ENCODE results near the gene SORT1.

The SORT1 gene

GRCh38 chr1:109279615-109280278 is 118.0 kb downstream of the SORT1 start:
- Histone ChIP-seq H3K4me1 (ENCODE audit: control insufficient read depth, insufficient read depth, low read length) (peaks cover 28% of the 10 kb centered on the region), H3K4me3 (ENCODE audit: low read length) (no peak overlapping the region), H3K9ac (ENCODE audit: low read length) (no peak overlapping the region), H3K36me3 (ENCODE audit: control insufficient read depth, insufficient read depth, low read length, severe bottlenecking) (no peaks in the 10 kb centered on the region), H3K9me3 (ENCODE audit: control insufficient read depth, low read length) (no peaks in the 10 kb centered on the region), H3K27me3 (replicated peaks; ENCODE audit: control insufficient read depth, insufficient read depth, low read length) (no peaks in the 10 kb centered on the region)
- no peak for DNase-seq (ENCODE audit: low read depth)

DNA sequence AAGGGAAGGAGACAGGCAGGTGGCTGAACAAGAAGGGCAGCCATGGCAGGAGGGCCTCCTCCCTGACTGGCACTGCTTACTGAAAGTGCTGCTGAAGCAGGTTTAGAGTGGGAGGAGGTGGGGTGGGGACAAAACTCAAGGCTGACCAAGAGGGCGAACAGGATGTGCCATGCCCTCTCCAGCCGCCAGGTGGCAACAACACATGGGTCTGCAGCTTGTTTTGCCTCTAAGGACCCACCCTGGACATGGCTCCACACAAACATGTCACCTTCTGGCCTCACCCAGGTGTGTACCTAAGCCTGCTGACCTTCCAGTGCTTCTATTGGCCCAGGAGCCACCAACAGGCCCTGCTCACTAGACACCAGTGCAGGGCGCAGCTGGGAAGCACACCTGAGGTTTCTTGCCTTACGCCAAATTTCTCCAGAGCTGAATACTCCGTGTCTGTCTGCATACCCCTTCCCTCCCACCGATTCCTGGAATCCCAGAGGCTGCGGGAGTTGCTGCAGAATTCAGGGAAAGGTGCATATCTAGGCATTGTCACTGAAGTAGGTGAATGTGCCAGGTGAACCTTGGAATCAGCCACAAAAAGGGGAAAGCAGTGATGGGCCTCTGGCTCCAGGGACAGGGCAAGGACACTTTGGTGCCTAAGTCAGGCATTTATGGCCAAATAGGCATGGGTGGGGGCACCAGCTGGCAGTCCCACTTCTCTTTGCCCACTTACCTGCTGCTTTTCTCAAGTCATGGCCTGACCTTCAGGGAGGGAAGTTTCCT is 120.1 kb downstream of the SORT1 start:
- Histone ChIP-seq H3K9ac (ENCODE audit: low read length) (no peak overlapping the region), H3K36me3 (ENCODE audit: control insufficient read depth, insufficient read depth, low read length, severe bottlenecking) (no peaks in the 10 kb centered on the region), H3K4me3 (ENCODE audit: low read length) (no peak overlapping the region), H3K4me1 (ENCODE audit: control insufficient read depth, insufficient read depth, low read length) (peaks cover 26% of the 10 kb centered on the region), H3K27me3 (replicated peaks; ENCODE audit: control insufficient read depth, insufficient read depth, low read length) (no peaks in the 10 kb centered on the region), H3K9me3 (ENCODE audit: control insufficient read depth, low read length) (no peaks in the 10 kb centered on the region)
- DNase-seq (ENCODE audit: low read depth), result peak; percentile 78

DNA sequence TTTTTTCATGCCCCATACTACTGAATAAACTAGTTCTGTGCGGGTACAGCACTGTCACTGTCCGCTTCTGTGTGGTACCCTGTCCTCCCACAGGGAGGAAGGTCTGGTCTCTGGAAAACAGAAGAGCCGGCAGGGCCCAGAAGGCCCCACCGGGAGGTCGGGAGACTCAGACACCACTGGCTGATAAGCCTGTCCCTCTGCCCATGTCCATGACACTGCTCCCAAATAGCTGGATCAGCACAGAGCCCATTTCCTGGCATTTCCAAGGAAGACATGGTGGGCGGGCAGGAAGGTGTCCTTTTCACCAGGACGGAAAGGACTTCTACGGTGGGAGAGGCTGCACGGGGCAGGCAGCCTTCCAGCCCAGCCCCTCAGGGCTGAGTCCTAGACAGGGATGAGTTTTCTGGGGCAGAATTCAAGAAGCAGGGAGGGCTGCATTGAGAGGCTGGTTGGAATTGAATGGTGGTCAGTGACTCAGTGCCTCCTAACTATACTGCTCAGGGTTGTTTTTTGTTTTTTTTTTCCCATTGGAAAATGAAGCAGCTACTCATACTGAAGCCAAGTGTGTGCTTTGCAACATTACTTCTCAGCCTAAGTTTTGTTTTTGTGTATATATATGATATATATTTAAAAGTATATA is 121.9 kb downstream of the SORT1 start:
- H3K4me3 ChIP-seq (ENCODE audit: low read length), result no peak overlapping the region
- no peaks in the 10 kb centered on the region for H3K36me3 ChIP-seq (ENCODE audit: control insufficient read depth, insufficient read depth, low read length, severe bottlenecking)
- no peaks in the 10 kb centered on the region for H3K9me3 ChIP-seq (ENCODE audit: control insufficient read depth, low read length)
- H3K9ac ChIP-seq (ENCODE audit: low read length), result no peak overlapping the region
- H3K4me1 ChIP-seq (ENCODE audit: control insufficient read depth, insufficient read depth, low read length), result peaks cover 13% of the 10 kb centered on the region
- DNase-seq (ENCODE audit: low read depth), result peak; percentile 25
- H3K27me3 ChIP-seq (replicated peaks; ENCODE audit: control insufficient read depth, insufficient read depth, low read length), result no peaks in the 10 kb centered on the region

- no peaks in the 10 kb centered on the region for H3K27me3 ChIP-seq (replicated peaks; ENCODE audit: control insufficient read depth, insufficient read depth, low read length)
- peaks cover 13% of the 10 kb centered on the region for H3K4me1 ChIP-seq (ENCODE audit: control insufficient read depth, insufficient read depth, low read length)
- peak; percentile 69 for DNase-seq (ENCODE audit: low read depth)
- H3K4me3 ChIP-seq (ENCODE audit: low read length), result no peak overlapping the region
- no peaks in the 10 kb centered on the region for H3K36me3 ChIP-seq (ENCODE audit: control insufficient read depth, insufficient read depth, low read length, severe bottlenecking)
- no peak overlapping the region for H3K9ac ChIP-seq (ENCODE audit: low read length)
- H3K9me3 ChIP-seq (ENCODE audit: control insufficient read depth, low read length), result no peaks in the 10 kb centered on the region
Observed at GRCh38 chr1:109274533-109275476, 122.9 kb downstream of the SORT1 start.

GRCh38 chr1:109273570-109274288 is 124.0 kb downstream of the SORT1 start:
- Histone ChIP-seq H3K9me3 (ENCODE audit: control insufficient read depth, low read length) (no peaks in the 10 kb centered on the region), H3K4me3 (ENCODE audit: low read length) (no peak overlapping the region), H3K4me1 (ENCODE audit: control insufficient read depth, insufficient read depth, low read length) (peaks cover 13% of the 10 kb centered on the region), H3K36me3 (ENCODE audit: control insufficient read depth, insufficient read depth, low read length, severe bottlenecking) (no peaks in the 10 kb centered on the region), H3K27me3 (replicated peaks; ENCODE audit: control insufficient read depth, insufficient read depth, low read length) (no peaks in the 10 kb centered on the region), H3K9ac (ENCODE audit: low read length) (no peak overlapping the region)
- DNase-seq (ENCODE audit: low read depth), result no peak

DNA sequence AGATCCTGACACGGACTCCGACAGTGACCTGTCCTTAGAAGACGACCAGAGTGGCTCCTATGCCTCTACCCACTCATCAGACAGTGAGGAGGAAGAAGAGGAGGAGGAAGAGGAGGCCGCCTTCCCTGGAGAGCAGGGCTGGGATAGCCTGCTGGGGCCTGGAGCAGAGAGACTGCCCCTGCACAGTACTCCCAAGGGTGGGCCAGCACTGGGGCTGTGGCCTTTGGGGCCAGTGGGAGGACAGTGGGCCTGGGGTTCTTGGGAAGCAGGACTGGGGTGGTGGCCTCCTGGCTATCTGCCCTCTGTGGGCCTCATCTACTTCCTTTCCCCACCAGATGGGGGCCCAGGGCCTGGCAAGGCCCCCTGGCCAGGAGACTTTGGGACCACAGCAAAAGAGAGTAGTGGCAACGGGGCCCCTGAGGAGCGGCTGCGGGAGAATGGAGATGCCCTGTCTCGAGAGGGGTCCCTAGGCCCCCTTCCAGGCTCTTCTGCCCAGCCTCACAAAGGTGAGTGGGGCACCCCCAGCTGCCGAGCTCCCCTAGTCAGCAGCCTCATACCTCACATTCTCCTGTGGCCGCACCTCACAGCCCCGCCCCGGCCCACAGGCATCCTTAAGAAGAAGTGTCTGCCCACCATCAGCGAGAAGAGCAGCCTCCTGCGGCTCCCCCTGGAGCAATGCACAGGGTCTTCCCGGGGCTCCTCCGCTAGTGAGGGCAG is 124.7 kb downstream of the SORT1 start:
- Histone ChIP-seq H3K4me1 (ENCODE audit: control insufficient read depth, insufficient read depth, low read length) (peaks cover 13% of the 10 kb centered on the region), H3K9me3 (ENCODE audit: control insufficient read depth, low read length) (no peaks in the 10 kb centered on the region), H3K4me3 (ENCODE audit: low read length) (no peak overlapping the region), H3K36me3 (ENCODE audit: control insufficient read depth, insufficient read depth, low read length, severe bottlenecking) (no peaks in the 10 kb centered on the region), H3K9ac (ENCODE audit: low read length) (no peak overlapping the region), H3K27me3 (replicated peaks; ENCODE audit: control insufficient read depth, insufficient read depth, low read length) (no peaks in the 10 kb centered on the region)
- DNase-seq (ENCODE audit: low read depth), result no peak

DNA sequence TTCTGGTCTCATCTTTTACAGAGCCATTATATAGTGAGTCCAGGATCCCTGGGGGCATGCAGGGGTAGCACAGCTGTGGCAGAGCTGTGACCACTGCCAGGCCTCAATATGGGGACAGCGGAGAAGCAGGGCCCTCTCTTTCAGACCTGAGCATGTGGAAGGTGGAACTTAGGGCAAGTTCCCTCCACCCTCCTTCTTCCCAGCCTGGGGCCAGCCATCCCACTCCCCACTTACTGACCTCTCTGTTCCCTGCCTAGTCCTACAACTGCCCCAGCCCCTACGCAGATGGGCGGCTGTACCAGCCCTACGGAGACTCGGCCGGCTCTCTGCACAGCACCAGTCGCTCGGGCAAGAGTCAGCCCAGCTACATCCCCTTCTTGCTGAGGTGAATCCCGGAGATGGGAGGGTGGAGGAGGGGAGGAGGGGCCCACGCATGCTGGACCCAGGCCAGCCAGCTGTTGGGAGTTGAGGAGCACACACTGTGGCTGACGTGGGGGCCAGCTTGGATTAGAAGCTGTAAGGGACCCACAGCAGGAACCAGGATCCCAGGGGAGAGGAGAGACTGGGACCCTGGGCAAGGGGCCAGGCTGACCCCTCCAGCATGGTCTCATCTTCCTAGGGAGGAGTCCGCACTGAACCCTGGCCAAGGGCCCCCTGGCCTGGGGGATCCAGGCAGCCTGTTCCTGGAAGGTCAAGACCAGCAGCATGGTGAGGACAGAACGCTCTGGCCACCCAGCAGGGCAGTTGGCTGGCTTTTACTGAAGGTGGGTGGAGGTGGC is 125.5 kb downstream of the SORT1 start:
- Histone ChIP-seq H3K27me3 (replicated peaks; ENCODE audit: control insufficient read depth, insufficient read depth, low read length) (no peaks in the 10 kb centered on the region), H3K36me3 (ENCODE audit: control insufficient read depth, insufficient read depth, low read length, severe bottlenecking) (no peaks in the 10 kb centered on the region), H3K4me3 (ENCODE audit: low read length) (no peak overlapping the region), H3K9me3 (ENCODE audit: control insufficient read depth, low read length) (no peaks in the 10 kb centered on the region), H3K4me1 (ENCODE audit: control insufficient read depth, insufficient read depth, low read length) (peaks cover 11% of the 10 kb centered on the region), H3K9ac (ENCODE audit: low read length) (no peak overlapping the region)
- DNase-seq (ENCODE audit: low read depth), result no peak

DNA sequence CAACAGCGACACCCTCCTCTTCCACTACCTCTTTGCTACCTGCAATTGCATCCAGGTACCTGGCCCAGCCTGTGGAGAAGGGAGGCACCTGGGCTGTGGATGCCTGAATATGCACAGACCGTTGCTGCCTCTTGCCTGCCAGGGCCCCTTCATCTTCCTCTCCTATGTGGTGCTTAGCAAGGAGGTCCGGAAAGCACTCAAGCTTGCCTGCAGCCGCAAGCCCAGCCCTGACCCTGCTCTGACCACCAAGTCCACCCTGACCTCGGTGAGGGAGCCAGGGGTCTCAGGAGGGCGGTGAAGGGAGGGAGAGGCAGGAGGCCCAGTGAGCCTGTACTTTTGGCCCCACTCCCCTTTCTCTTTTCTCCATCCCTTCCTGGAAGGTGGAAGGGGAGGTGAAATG is 126.3 kb downstream of the SORT1 start:
- no peaks in the 10 kb centered on the region for H3K9me3 ChIP-seq (ENCODE audit: control insufficient read depth, low read length)
- H3K36me3 ChIP-seq (ENCODE audit: control insufficient read depth, insufficient read depth, low read length, severe bottlenecking), result no peaks in the 10 kb centered on the region
- H3K27me3 ChIP-seq (replicated peaks; ENCODE audit: control insufficient read depth, insufficient read depth, low read length), result no peaks in the 10 kb centered on the region
- H3K4me3 ChIP-seq (ENCODE audit: low read length), result no peak overlapping the region
- no peak overlapping the region for H3K9ac ChIP-seq (ENCODE audit: low read length)
- DNase-seq (ENCODE audit: low read depth), result no peak
- H3K4me1 ChIP-seq (ENCODE audit: control insufficient read depth, insufficient read depth, low read length), result peaks cover 12% of the 10 kb centered on the region

GRCh38 chr1:109270623-109271317 is 126.9 kb downstream of the SORT1 start:
- H3K4me3 ChIP-seq (ENCODE audit: low read length), result no peak overlapping the region
- H3K27me3 ChIP-seq (replicated peaks; ENCODE audit: control insufficient read depth, insufficient read depth, low read length), result no peaks in the 10 kb centered on the region
- H3K9me3 ChIP-seq (ENCODE audit: control insufficient read depth, low read length), result no peaks in the 10 kb centered on the region
- peaks cover 10% of the 10 kb centered on the region for H3K4me1 ChIP-seq (ENCODE audit: control insufficient read depth, insufficient read depth, low read length)
- no peak for DNase-seq (ENCODE audit: low read depth)
- no peaks in the 10 kb centered on the region for H3K36me3 ChIP-seq (ENCODE audit: control insufficient read depth, insufficient read depth, low read length, severe bottlenecking)
- H3K9ac ChIP-seq (ENCODE audit: low read length), result no peak overlapping the region
